ES-I3 (cell line): ENCODE data around the gene MNX1.

ENCODE experiments used
- H3K36me3 ChIP-seq: 2 replicates; pipeline ENCODE4 v1.6.1; 2013; ENCODE audit warnings: mild to moderate bottlenecking, low read length, control low read depth, moderate library complexity; ENCODE audit not compliant: insufficient read depth
- H3K4me1 ChIP-seq: 2 replicates; pipeline ENCODE4 v1.6.1; 2013; ENCODE audit warnings: mild to moderate bottlenecking, control low read depth, low read length; ENCODE audit not compliant: insufficient read depth
- H3K9ac ChIP-seq: 2 replicates; pipeline ENCODE4 v1.6.1; 2013; ENCODE audit warnings: low read depth, mild to moderate bottlenecking, low read length, moderate library complexity
- H3K9me3 ChIP-seq: 2 replicates; pipeline ENCODE4 v1.6.1; 2013; ENCODE audit warnings: mild to moderate bottlenecking, low read length, moderate library complexity; ENCODE audit not compliant: control insufficient read depth, insufficient read depth

MNX1 gene

GRCh38 chr7:157041514-157042277 lies 31.2 kb upstream of the MNX1 start:
- H3K9me3 ChIP-seq: no peaks in the 10 kb centered on the region
- H3K36me3 ChIP-seq: no peaks in the 10 kb centered on the region
- no peak overlapping the region for H3K9ac ChIP-seq
- H3K4me1 ChIP-seq: no peaks in the 10 kb centered on the region

GRCh38 chr7:157041004-157041403 lies 30.5 kb upstream of the MNX1 start:
- Histone ChIP-seq H3K36me3 (no peaks in the 10 kb centered on the region), H3K4me1 (no peaks in the 10 kb centered on the region), H3K9me3 (no peaks in the 10 kb centered on the region), H3K9ac (no peak overlapping the region)

- H3K36me3 ChIP-seq: no peaks in the 10 kb centered on the region
- H3K9ac ChIP-seq: no peak overlapping the region
- no peaks in the 10 kb centered on the region for H3K4me1 ChIP-seq
- no peaks in the 10 kb centered on the region for H3K9me3 ChIP-seq
These were observed 27.2 kb upstream of the MNX1 start for GRCh38 chr7:157037635-157038034.

- Histone ChIP-seq H3K9me3 (no peaks in the 10 kb centered on the region), H3K9ac (no peak overlapping the region), H3K4me1 (no peaks in the 10 kb centered on the region), H3K36me3 (no peaks in the 10 kb centered on the region)
These were observed 26.6 kb upstream of the MNX1 start for GRCh38 chr7:157037028-157037427.

- Histone ChIP-seq H3K9ac (no peak overlapping the region), H3K9me3 (no peaks in the 10 kb centered on the region), H3K4me1 (no peaks in the 10 kb centered on the region), H3K36me3 (no peaks in the 10 kb centered on the region)
These were observed 25.5 kb upstream of the MNX1 start for GRCh38 chr7:157035979-157036378.

GRCh38 chr7:157035302-157035701 lies 24.8 kb upstream of the MNX1 start:
- H3K9me3 ChIP-seq: no peaks in the 10 kb centered on the region
- no peaks in the 10 kb centered on the region for H3K36me3 ChIP-seq
- H3K4me1 ChIP-seq: no peaks in the 10 kb centered on the region
- H3K9ac ChIP-seq: no peak overlapping the region

GRCh38 chr7:157033483-157034473 lies 23.3 kb upstream of the MNX1 start:
- H3K36me3 ChIP-seq: no peaks in the 10 kb centered on the region
- H3K9ac ChIP-seq: no peak overlapping the region
- H3K9me3 ChIP-seq: no peaks in the 10 kb centered on the region
- H3K4me1 ChIP-seq: no peaks in the 10 kb centered on the region

- no peak overlapping the region for H3K9ac ChIP-seq
- no peaks in the 10 kb centered on the region for H3K36me3 ChIP-seq
- no peaks in the 10 kb centered on the region for H3K4me1 ChIP-seq
- no peaks in the 10 kb centered on the region for H3K9me3 ChIP-seq
These were observed 22.4 kb upstream of the MNX1 start for GRCh38 chr7:157032644-157033482.

- H3K36me3 ChIP-seq: no peaks in the 10 kb centered on the region
- H3K4me1 ChIP-seq: no peaks in the 10 kb centered on the region
- no peak overlapping the region for H3K9ac ChIP-seq
These were observed 21.7 kb upstream of the MNX1 start for GRCh38 chr7:157032128-157032527.

GRCh38 chr7:157028199-157028903 lies 17.9 kb upstream of the MNX1 start:
- Histone ChIP-seq H3K36me3 (no peaks in the 10 kb centered on the region), H3K4me1 (no peaks in the 10 kb centered on the region), H3K9me3 (no peaks in the 10 kb centered on the region), H3K9ac (no peak overlapping the region)

More at GRCh38 chr7:157032128-157032527, 21.7 kb upstream of the MNX1 start:
- H3K9me3 ChIP-seq: no peaks in the 10 kb centered on the region

- H3K4me1 ChIP-seq: peaks cover 5% of the 10 kb centered on the region; the same call in 1 of the 2 replicates
- H3K9ac ChIP-seq: no peak overlapping the region
- H3K9me3 ChIP-seq: no peaks in the 10 kb centered on the region
- no peaks in the 10 kb centered on the region for H3K36me3 ChIP-seq
These were observed 17.2 kb upstream of the MNX1 start for GRCh38 chr7:157027568-157028198.

GRCh38 chr7:157024716-157025115 lies 14.3 kb upstream of the MNX1 start:
- Histone ChIP-seq H3K36me3 (no peaks in the 10 kb centered on the region), H3K9me3 (no peaks in the 10 kb centered on the region), H3K9ac (no peak overlapping the region), H3K4me1 (peaks cover 8% of the 10 kb centered on the region; the same call in 1 of the 2 replicates)

- Histone ChIP-seq H3K36me3 (no peaks in the 10 kb centered on the region), H3K9ac (no peak overlapping the region), H3K4me1 (peaks cover 8% of the 10 kb centered on the region; the same call in 1 of the 2 replicates), H3K9me3 (no peaks in the 10 kb centered on the region)
These were observed 13.1 kb upstream of the MNX1 start for GRCh38 chr7:157023589-157023905.
